SJSA1 (cell line): ENCODE data around the gene TMEM273. TPM values are rescaled to one million over a fixed set of nuclear protein-coding genes. Genes with fewer than 3 reads are reported as not detected.

Experiments
- DNase-seq, 2 experiments: peaks; one replicate each; pipeline ENCODE4 v3.0.0-alpha.2; 2015 to 2020; ENCODE audit warnings: low spot score in 2 of 2, low read depth in 1 of 2
- H3K27ac ChIP-seq: fragments of 250-450 bp; sonication (Bioruptor Pico); 2 replicates; pipeline ENCODE4 v1.5.1; 2020; ENCODE audit warnings: mild to moderate bottlenecking, moderate library complexity
- H3K27me3 ChIP-seq: fragments of 250-450 bp; sonication (Bioruptor Pico); replicated peaks from 2 replicates; pipeline ENCODE4 v1.5.1; 2020; ENCODE audit warnings: mild to moderate bottlenecking, moderate library complexity
- H3K36me3 ChIP-seq: fragments of 250-450 bp; sonication (Bioruptor Pico); 2 replicates; pipeline ENCODE4 v1.5.1; 2020; ENCODE audit warnings: mild to moderate bottlenecking
- H3K4me1 ChIP-seq: fragments of 250-450 bp; sonication (Bioruptor Pico); replicated peaks from 2 replicates; pipeline ENCODE4 v1.6.1; 2021; ENCODE audit warnings: mild to moderate bottlenecking
- H3K4me3 ChIP-seq: fragments of 250-450 bp; sonication (Bioruptor Pico); 2 replicates; pipeline ENCODE4 v1.5.1; 2020; ENCODE audit warnings: mild to moderate bottlenecking
- H3K9me3 ChIP-seq: fragments of 250-450 bp; sonication (Bioruptor Pico); replicated peaks from 2 replicates; pipeline ENCODE4 v1.5.1; 2020; ENCODE audit warnings: mild to moderate bottlenecking
- total RNA-seq: library from RNA; depleted of rRNA; stranded (reverse); fragments of >200 nt; shearing (Covaris generic); gene quantifications from 2 replicates; pipeline ENCODE4 v1.2.3, GENCODE V29; 2014

The TMEM273 gene
- total RNA-seq, 1 experiment from 2014 or later: not detected

GRCh38 chr10:49143249-49143648 lies 44.9 kb downstream of the TMEM273 start:
- DNase-seq: no peak
- H3K27ac ChIP-seq: no peak overlapping the region
- H3K4me1 ChIP-seq: peaks cover 41% of the 10 kb centered on the region
- no peak overlapping the region for H3K4me3 ChIP-seq
- H3K36me3 ChIP-seq: no peaks in the 10 kb centered on the region
- no peaks in the 10 kb centered on the region for H3K27me3 ChIP-seq
- H3K9me3 ChIP-seq: 0 out of 2 replicates have a peak, but pooled peaks cover 3% of the 10 kb centered on the region

GRCh38 chr10:49141541-49142332 lies 46.5 kb downstream of the TMEM273 start:
- no peak for DNase-seq
- Histone ChIP-seq H3K27ac (no peak overlapping the region), H3K27me3 (no peaks in the 10 kb centered on the region), H3K9me3 (no peaks in the 10 kb centered on the region), H3K4me1 (peaks cover 52% of the 10 kb centered on the region), H3K4me3 (no peak overlapping the region), H3K36me3 (no peaks in the 10 kb centered on the region)

- Histone ChIP-seq H3K4me1 (peaks cover 60% of the 10 kb centered on the region), H3K36me3 (no peaks in the 10 kb centered on the region), H3K4me3 (no peak overlapping the region), H3K9me3 (no peaks in the 10 kb centered on the region), H3K27me3 (no peaks in the 10 kb centered on the region), H3K27ac (peak overlapping the region; percentile 93)
- no peak for DNase-seq
These were observed 47.6 kb downstream of the TMEM273 start for GRCh38 chr10:49140304-49141177.

- no peaks in the 10 kb centered on the region for H3K36me3 ChIP-seq
- no peak overlapping the region for H3K4me3 ChIP-seq
- no peaks in the 10 kb centered on the region for H3K9me3 ChIP-seq
- H3K27ac ChIP-seq: peak overlapping the region; percentile 93
- DNase-seq: peak; percentile 83 to 89
- no peaks in the 10 kb centered on the region for H3K27me3 ChIP-seq
- peaks cover 61% of the 10 kb centered on the region for H3K4me1 ChIP-seq
These were observed 48.4 kb downstream of the TMEM273 start for GRCh38 chr10:49139846-49140195.

- H3K4me1 ChIP-seq: peaks cover 57% of the 10 kb centered on the region
- H3K27me3 ChIP-seq: no peaks in the 10 kb centered on the region
- H3K27ac ChIP-seq: peak overlapping the region; percentile 93
- H3K36me3 ChIP-seq: no peaks in the 10 kb centered on the region
- H3K9me3 ChIP-seq: no peaks in the 10 kb centered on the region
- peak; percentile 70 to 89 for DNase-seq
- no peak overlapping the region for H3K4me3 ChIP-seq
These were observed 49.0 kb downstream of the TMEM273 start for GRCh38 chr10:49139028-49139845.

GRCh38 chr10:49138361-49138891 lies 49.8 kb downstream of the TMEM273 start:
- Histone ChIP-seq H3K4me1 (peaks cover 49% of the 10 kb centered on the region), H3K27me3 (no peaks in the 10 kb centered on the region), H3K4me3 (no peak overlapping the region), H3K27ac (peak overlapping the region; percentile 93), H3K9me3 (no peaks in the 10 kb centered on the region), H3K36me3 (no peaks in the 10 kb centered on the region)
- peak; percentile 88 to 93 for DNase-seq

- Histone ChIP-seq H3K27me3 (no peaks in the 10 kb centered on the region), H3K4me1 (peaks cover 48% of the 10 kb centered on the region), H3K36me3 (no peaks in the 10 kb centered on the region), H3K9me3 (no peaks in the 10 kb centered on the region), H3K4me3 (no peak overlapping the region), H3K27ac (no peak overlapping the region)
- no peak for DNase-seq
These were observed 51.7 kb downstream of the TMEM273 start for GRCh38 chr10:49136525-49136924.

- H3K9me3 ChIP-seq: no peaks in the 10 kb centered on the region
- DNase-seq: peak in 1 of 2 experiments; percentile 59
- no peaks in the 10 kb centered on the region for H3K36me3 ChIP-seq
- no peaks in the 10 kb centered on the region for H3K27me3 ChIP-seq
- no peak overlapping the region for H3K4me3 ChIP-seq
- H3K27ac ChIP-seq: no peak overlapping the region
- peaks cover 45% of the 10 kb centered on the region for H3K4me1 ChIP-seq
These were observed 52.4 kb downstream of the TMEM273 start for GRCh38 chr10:49135575-49136313.

GRCh38 chr10:49134327-49134726 lies 53.9 kb downstream of the TMEM273 start:
- H3K36me3 ChIP-seq: no peaks in the 10 kb centered on the region
- no peaks in the 10 kb centered on the region for H3K27me3 ChIP-seq
- DNase-seq: no peak
- H3K4me1 ChIP-seq: peaks cover 31% of the 10 kb centered on the region
- no peaks in the 10 kb centered on the region for H3K9me3 ChIP-seq
- H3K27ac ChIP-seq: no peak overlapping the region
- no peak overlapping the region for H3K4me3 ChIP-seq

GRCh38 chr10:49133706-49134248 lies 54.4 kb downstream of the TMEM273 start, which contains the start of gene FAM170B:
Gene FAM170B (minus strand): TSS chr10:49134021. CDS start chr10:49133918, 103 bp downstream.
- Histone ChIP-seq H3K36me3 (no peaks in the 10 kb centered on the region), H3K27ac (no peak within 1 kb of the TSS)

GRCh38 chr10:49132362-49132737 lies 55.8 kb downstream of the TMEM273 start:
- no peak overlapping the region for H3K27ac ChIP-seq
- H3K4me3 ChIP-seq: no peak overlapping the region
- peaks cover 11% of the 10 kb centered on the region for H3K4me1 ChIP-seq
- no peak for DNase-seq
- H3K36me3 ChIP-seq: no peaks in the 10 kb centered on the region
- no peaks in the 10 kb centered on the region for H3K27me3 ChIP-seq
- no peaks in the 10 kb centered on the region for H3K9me3 ChIP-seq

More at GRCh38 chr10:49133706-49134248, 54.4 kb downstream of the TMEM273 start, which contains the start of gene FAM170B:
- Histone ChIP-seq H3K4me3 (no peak within 1 kb of the TSS), H3K27me3 (no peaks in the 10 kb centered on the region), H3K4me1 (peaks cover 25% of the 10 kb centered on the region), H3K9me3 (no peaks in the 10 kb centered on the region)
- DNase-seq: no peak

- no peak for DNase-seq
These were observed 56.5 kb downstream of the TMEM273 start for GRCh38 chr10:49131507-49132361.

More at GRCh38 chr10:49131507-49132361, 56.5 kb downstream of the TMEM273 start:
- no peak overlapping the region for H3K4me3 ChIP-seq
- H3K27me3 ChIP-seq: no peaks in the 10 kb centered on the region
- H3K27ac ChIP-seq: no peak overlapping the region
- no peaks in the 10 kb centered on the region for H3K36me3 ChIP-seq
- no peaks in the 10 kb centered on the region for H3K9me3 ChIP-seq
- H3K4me1 ChIP-seq: peaks cover 9% of the 10 kb centered on the region
